22Rv1 (cell line): ENCODE data around the gene OR51B6.
"Not testable (repeated sequence)": the region's sequence is repeated elsewhere in the genome, so short reads cannot be mapped to it uniquely, and the experiment has no call there.

Experiments
- H3K27ac ChIP-seq: fragments of 450-650 bp; 2 replicates; pipeline ENCODE4 v1.5.1; 2017
- CTCF ChIP-seq: fragments of 450-650 bp; IDR thresholded peaks from 2 replicates; pipeline ENCODE4 v1.5.1; 2017; ENCODE audit warnings: mild to moderate bottlenecking
- ZFX ChIP-seq: fragments of 450-650 bp; IDR thresholded peaks from 2 replicates; pipeline ENCODE4 v1.6.1; 2017; ENCODE audit warnings: antibody characterized with exemption, borderline replicate concordance

Gene OR51B6

GRCh38 chr11:5317292-5317691, 34.0 kb upstream of the OR51B6 start:
- H3K27ac ChIP-seq = no peak overlapping the region
- no peak for TF ChIP-seq CTCF
- no peak for TF ChIP-seq ZFX

DNA sequence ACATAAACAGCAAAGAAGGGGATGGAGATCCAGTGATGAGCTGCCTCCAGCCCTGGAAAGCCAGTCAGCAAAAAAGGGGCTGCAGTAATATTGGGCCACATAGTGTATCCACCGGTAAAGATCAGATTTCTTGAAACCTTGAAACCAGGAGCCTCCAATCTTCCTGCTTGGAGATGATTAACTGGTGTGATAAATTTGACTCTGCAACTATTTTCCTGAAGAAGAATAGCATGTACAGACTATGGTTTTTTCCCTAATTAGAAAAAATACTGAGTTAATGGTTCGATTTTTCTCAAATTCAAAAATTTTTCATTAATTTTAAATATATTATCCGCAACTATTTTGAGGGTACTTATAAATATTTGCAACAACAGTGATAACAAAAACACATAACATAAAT, 27.1 kb upstream of the OR51B6 start, which contains the start of gene OR51B2:
OR51B2 (minus strand) TSS at position 101 of the 400 bp plus-strand sequence; CDS start at position 101, 0 bp downstream.
- TF ChIP-seq CTCF = no peak
- no peak for TF ChIP-seq ZFX
- H3K27ac ChIP-seq = no peak within 1 kb of the TSS

DNA sequence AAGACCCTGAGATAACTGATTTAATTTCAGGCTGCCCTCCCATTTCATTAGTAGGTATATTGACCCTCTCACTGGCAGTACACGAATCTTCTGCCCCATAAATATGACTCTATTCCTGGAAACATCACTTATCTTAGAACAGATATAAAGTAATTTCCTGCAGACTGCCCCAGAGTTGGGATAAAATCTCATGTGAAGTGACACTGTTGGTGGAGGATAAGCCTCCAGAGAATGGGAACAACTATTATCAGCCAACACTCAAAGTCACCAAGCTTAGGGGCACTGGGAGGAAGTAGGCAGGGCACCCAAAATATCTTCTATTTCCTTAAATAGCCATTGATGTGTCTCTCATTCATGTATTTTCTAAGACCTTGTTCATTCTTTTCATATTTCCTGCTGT, 16.1 kb upstream of the OR51B6 start:
- no peak for TF ChIP-seq ZFX
- no peak for TF ChIP-seq CTCF
- no peak overlapping the region for H3K27ac ChIP-seq

- TF ChIP-seq CTCF (no peak), ZFX (no peak)
- H3K27ac ChIP-seq = no peak overlapping the region
Measured at GRCh38 chr11:5336331-5336730, 15.0 kb upstream of the OR51B6 start.

- not testable (repeated sequence) for H3K27ac ChIP-seq
Measured at GRCh38 chr11:5337253-5337652, 14.1 kb upstream of the OR51B6 start.

DNA sequence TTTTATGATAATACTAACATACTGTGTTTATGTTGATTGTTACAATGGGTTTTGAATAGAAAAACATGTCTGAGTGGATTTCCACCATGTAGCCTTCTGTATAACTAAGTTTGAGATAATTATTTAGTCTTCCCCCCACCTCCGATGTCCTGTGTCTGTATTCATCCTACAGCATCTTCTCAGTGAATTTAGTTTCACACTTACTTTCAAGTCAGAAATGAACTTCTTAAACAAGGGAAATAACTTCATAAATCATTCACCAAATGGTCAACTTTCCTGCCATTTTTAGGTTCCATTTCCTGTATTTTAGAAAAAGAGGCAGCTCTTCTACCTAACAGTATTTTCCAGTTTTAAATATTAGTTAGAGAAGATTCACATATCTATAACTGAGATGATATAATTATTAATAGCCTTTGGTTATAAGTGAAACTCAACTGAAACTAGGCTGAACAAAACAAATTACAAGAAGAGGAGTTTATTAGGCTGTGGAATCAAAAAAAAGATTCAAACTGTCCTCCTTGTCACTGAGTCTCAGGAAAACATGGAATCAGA, 11.5 kb upstream of the OR51B6 start:
- TF ChIP-seq CTCF = no peak
- no peak for TF ChIP-seq ZFX

GRCh38 chr11:5343474-5344335, 7.6 kb upstream of the OR51B6 start, which contains the start of gene OR51B5:
OR51B5 (minus strand) TSS chr11:5343524; CDS start chr11:5343524, 0 bp downstream.
- no peak within 1 kb of the TSS for H3K27ac ChIP-seq
- no peak for TF ChIP-seq ZFX
- no peak for TF ChIP-seq CTCF

More for the DNA sequence above, 11.5 kb upstream of the OR51B6 start:
- H3K27ac ChIP-seq = no peak overlapping the region
